GM19455 (cell line): ENCODE results near the gene TRIM45.
"Not testable (repeated sequence)": the region's sequence is repeated elsewhere in the genome, so short reads cannot be mapped to it uniquely, and the experiment has no call there.

ENCODE experiments used
- ATAC-seq: cut with Tn5 transposase; IDR thresholded peaks from one replicate; pipeline ENCODE4 v1.9.1; 2021; ENCODE audit not compliant: unreplicated experiment

The TRIM45 gene

GRCh38 chr1:117121589-117122329 is at the start of gene TRIM45:
Gene TRIM45 (minus strand): TSS chr1:117121749. CDS start chr1:117121201, 548 bp downstream.
- peak; percentile 95 for ATAC-seq

GRCh38 chr1:117169871-117170596 is 48.5 kb upstream of the TRIM45 start:
- no peak for ATAC-seq

GRCh38 chr1:117167402-117167801 is 45.9 kb upstream of the TRIM45 start:
- no peak for ATAC-seq

- no peak for ATAC-seq
These were observed 44.5 kb upstream of the TRIM45 start for GRCh38 chr1:117166076-117166475.

- ATAC-seq = no peak
These were observed 42.7 kb upstream of the TRIM45 start for GRCh38 chr1:117164209-117164608.

- ATAC-seq = no peak
These were observed 41.3 kb upstream of the TRIM45 start for GRCh38 chr1:117162816-117163215.

- ATAC-seq = no peak
These were observed 40.3 kb upstream of the TRIM45 start for GRCh38 chr1:117161887-117162286.

GRCh38 chr1:117151305-117151704 is 29.8 kb upstream of the TRIM45 start:
- ATAC-seq = not testable (repeated sequence)

- ATAC-seq = no peak
These were observed 28.8 kb upstream of the TRIM45 start for GRCh38 chr1:117150316-117150715.

- ATAC-seq = no peak
These were observed 26.5 kb upstream of the TRIM45 start for GRCh38 chr1:117147856-117148588.

- no peak for ATAC-seq
These were observed 25.8 kb upstream of the TRIM45 start for GRCh38 chr1:117147341-117147831.

GRCh38 chr1:117146575-117147340 is 25.2 kb upstream of the TRIM45 start:
- ATAC-seq = no peak

- no peak for ATAC-seq
These were observed 24.5 kb upstream of the TRIM45 start for GRCh38 chr1:117146072-117146471.

- no peak for ATAC-seq
These were observed 22.3 kb upstream of the TRIM45 start for GRCh38 chr1:117143871-117144270.

- ATAC-seq = no peak
These were observed 21.6 kb upstream of the TRIM45 start for GRCh38 chr1:117143172-117143571.

GRCh38 chr1:117142200-117142599 is 20.7 kb upstream of the TRIM45 start:
- ATAC-seq = no peak

- ATAC-seq = no peak
These were observed 17.0 kb upstream of the TRIM45 start for GRCh38 chr1:117138561-117138960.

GRCh38 chr1:117138106-117138505 is 16.6 kb upstream of the TRIM45 start:
- ATAC-seq = no peak

GRCh38 chr1:117137281-117137855 is 15.8 kb upstream of the TRIM45 start:
- no peak for ATAC-seq

- ATAC-seq = no peak
These were observed 15.2 kb upstream of the TRIM45 start for GRCh38 chr1:117136749-117137148.
